GM12864 (cell line): ENCODE measurements around the gene APLNR.

ENCODE experiments used
- DNase-seq: peaks from one replicate; pipeline ENCODE4 v3.0.0-alpha.2; 2011; ENCODE audit warnings: low read depth
- H3K4me3 ChIP-seq: 2 replicates; pipeline ENCODE4 v1.5.1; 2011; ENCODE audit warnings: mild to moderate bottlenecking, low read depth, low read length, control low read depth
- TF ChIP-seq, protein P1 (sequence below): IDR thresholded peaks from 2 replicates; pipeline ENCODE4 v1.5.1; 2011; ENCODE audit warnings: low read depth, mild to moderate bottlenecking, moderate library complexity, low read length, control low read depth, inconsistent platforms; ENCODE audit errors: missing control alignments

APLNR gene

DNA sequence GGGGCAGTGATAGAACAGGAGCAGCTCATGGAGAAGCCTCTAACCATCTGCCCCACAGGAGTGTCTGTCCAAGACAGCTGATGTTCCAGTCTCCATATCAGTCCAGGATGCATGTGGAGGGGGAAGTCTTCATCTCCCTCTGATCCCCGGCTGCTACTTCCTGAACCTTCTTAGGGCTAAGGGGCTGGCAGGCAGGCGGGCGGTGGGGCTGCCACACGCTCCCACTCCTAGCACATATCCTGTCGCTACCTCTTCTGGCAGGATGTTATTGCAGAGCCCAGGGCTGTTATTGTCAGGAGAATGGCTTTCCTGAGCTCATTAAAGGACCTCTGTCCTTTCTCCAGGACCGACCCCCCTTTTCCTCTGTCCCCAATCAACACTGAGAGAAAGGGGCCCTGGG lies 29.9 kb downstream of the APLNR start:
- TF ChIP-seq, protein P1, sequence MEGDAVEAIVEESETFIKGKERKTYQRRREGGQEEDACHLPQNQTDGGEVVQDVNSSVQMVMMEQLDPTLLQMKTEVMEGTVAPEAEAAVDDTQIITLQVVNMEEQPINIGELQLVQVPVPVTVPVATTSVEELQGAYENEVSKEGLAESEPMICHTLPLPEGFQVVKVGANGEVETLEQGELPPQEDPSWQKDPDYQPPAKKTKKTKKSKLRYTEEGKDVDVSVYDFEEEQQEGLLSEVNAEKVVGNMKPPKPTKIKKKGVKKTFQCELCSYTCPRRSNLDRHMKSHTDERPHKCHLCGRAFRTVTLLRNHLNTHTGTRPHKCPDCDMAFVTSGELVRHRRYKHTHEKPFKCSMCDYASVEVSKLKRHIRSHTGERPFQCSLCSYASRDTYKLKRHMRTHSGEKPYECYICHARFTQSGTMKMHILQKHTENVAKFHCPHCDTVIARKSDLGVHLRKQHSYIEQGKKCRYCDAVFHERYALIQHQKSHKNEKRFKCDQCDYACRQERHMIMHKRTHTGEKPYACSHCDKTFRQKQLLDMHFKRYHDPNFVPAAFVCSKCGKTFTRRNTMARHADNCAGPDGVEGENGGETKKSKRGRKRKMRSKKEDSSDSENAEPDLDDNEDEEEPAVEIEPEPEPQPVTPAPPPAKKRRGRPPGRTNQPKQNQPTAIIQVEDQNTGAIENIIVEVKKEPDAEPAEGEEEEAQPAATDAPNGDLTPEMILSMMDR, result no peak
- no peak overlapping the region for H3K4me3 ChIP-seq
- no peak for DNase-seq

DNA sequence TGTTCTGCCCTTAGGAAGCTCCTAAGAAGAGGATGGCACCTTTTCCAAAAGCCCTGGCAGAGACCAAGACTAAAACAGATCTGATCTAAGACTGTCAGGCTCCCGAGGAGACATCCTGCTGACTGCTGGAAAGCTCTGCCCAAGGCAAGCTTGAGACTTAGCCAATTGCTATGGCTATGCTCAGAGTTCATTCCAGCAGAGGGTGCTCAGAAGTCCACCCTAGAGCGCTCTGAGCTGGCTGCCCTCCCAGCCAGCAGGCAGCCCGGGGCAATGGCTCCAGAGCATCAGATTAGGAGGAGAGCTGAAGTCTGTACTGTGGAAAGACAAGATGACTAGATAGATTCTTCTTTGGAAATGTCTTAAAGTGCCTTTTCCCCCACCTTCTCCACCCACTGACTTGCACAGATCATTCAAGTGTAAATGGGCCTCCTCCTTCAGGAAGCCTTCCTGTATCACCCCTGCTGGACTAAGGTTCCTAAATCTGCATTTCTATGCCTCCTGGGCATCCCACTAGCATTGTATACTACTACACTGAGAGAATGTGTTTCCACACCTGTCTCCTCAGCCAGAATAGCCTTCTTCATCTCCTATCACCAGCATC lies 31.9 kb downstream of the APLNR start:
- DNase-seq, result no peak
- no peak overlapping the region for H3K4me3 ChIP-seq
- TF ChIP-seq, protein P1, result no peak

DNA sequence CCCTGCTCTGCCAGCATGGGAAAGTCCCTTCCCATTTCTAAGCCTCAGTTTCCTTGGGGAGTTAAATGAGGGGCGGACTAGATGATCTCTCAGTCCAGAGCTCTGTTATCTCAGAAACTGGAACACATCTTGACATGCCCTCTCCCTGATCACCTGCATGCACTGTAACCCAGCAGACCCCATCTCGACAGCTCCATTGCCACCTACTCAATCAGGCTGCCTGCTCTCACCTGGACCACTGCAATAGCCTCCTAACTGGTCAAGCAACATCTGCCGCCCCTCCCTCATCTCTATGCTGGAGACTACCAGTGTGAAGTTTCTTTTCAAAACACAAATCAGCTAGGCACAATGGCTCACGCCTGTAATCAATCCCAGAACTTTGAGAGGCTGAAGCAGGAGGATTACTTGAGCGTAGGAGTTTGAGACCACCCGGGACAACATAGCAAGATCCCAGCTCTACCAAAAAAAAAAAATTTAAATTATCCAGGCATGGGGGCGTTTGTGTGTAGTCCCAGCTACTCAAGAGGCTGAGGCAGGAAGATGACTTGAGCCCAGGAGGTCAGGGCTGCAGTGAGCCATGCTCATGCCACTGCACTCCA lies 33.1 kb downstream of the APLNR start:
- DNase-seq, result no peak
- TF ChIP-seq, protein P1, result no peak
- H3K4me3 ChIP-seq, result no peak overlapping the region

DNA sequence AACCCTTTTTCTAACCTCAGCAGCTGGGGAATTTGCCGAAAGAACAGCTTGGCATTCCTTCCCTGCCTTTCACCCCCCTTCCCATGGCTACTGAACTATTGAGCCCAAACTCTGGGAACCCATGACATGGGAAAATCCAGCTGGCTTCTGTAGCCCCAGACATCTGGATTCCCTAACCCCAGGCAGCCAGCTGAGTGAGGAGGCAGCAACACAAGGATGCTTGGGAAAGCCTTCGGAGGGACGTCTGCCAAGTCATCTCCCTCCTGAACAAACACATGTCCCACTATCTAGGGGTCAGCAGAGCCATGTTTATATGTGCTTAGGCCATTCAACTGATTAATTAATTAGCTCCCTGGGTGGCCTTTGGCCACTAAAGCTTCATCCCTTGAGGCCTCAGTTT lies 33.7 kb downstream of the APLNR start:
- no peak for DNase-seq
- TF ChIP-seq, protein P1, result no peak
- no peak overlapping the region for H3K4me3 ChIP-seq

DNA sequence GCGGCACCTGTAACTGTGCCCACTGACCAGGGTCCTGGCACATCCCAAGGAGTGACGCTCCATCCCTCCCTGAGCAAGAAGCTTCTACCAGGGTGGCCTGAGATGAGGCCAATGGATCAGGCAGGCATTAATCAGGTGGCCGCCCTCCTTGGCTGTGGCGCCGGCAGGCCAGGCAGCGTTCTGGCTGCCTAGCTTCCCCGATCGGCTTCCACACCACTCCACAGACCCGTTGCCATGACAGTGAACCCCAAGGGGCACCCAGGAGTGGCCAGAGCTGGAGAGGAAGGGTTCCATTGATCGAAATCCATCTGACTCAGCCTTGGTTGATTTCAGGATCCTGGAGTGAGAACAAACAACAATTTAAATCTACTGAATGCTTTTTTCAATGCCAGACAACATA lies 34.8 kb downstream of the APLNR start:
- no peak overlapping the region for H3K4me3 ChIP-seq
- TF ChIP-seq, protein P1, result no peak
- DNase-seq, result no peak

DNA sequence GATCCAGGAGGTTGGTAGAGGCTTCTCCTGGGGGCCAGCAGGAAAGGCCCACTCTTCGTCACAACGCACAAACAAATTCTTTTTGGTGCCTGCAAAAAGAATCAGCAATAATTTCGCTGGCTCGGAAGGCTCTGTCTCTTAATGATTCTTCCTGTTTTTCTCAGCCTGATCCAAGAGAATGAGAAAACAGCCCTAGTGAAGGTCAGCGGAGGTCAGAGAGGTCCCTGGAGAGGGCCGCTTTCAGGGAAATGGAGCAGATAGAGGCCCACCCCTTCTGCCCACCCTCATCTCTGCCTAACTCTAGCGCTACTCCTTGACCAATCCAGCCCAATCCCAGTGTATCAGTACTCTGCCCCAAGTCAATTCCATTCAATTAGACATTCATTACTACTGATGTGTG lies 36.1 kb downstream of the APLNR start:
- no peak overlapping the region for H3K4me3 ChIP-seq
- no peak for DNase-seq
- TF ChIP-seq, protein P1, result no peak

DNA sequence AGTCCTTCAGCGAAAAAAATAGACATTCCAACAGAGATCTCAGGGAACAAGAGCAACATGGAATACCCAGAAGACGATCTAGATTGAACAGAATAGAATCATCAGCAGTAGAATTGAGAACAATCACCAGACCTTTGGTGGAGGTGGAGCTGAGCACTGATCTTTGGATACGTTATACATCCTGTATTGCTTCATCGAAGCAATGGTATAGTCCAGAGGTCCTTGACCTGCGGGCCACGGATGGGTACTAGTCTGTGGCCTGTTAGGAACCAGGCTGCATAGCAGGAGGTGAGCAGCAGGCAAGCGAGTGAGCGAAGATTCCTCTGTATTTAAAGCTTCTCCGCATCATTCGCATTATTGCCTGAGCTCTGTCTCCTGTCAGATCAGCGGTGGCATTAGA lies 37.7 kb downstream of the APLNR start:
- TF ChIP-seq, protein P1, result no peak
- no peak overlapping the region for H3K4me3 ChIP-seq
- no peak for DNase-seq
